ENCODE results near the gene MGMT.

Gene MGMT

GRCh38 chr10:129681856-129682255, 214.8 kb downstream of the MGMT start:
- H2AFZ ChIP-seq (ENCODE audit: low read length): no peak overlapping the region
- no peaks in the 10 kb centered on the region for H3K9me3 ChIP-seq (ENCODE audit: low read length)
- peaks cover 8% of the 10 kb centered on the region for H3K4me1 ChIP-seq (ENCODE audit: insufficient read depth, low read length, severe bottlenecking)
- no peaks in the 10 kb centered on the region for H3F3A ChIP-seq (ENCODE audit: insufficient read depth, low read length)
- no peaks in the 10 kb centered on the region for H3K27me3 ChIP-seq (ENCODE audit: insufficient read depth, low read length)
- no peaks in the 10 kb centered on the region for H4K20me1 ChIP-seq (ENCODE audit: insufficient read depth, low read length)
- H3K9me2 ChIP-seq (ENCODE audit: low read depth, low read length): no peaks in the 10 kb centered on the region
- no peaks in the 10 kb centered on the region for H3K79me2 ChIP-seq (ENCODE audit: insufficient read depth, low read length)
- H3K4me3 ChIP-seq (ENCODE audit: low read depth, low read length, poor library complexity, severe bottlenecking): no peak overlapping the region
- no peaks in the 10 kb centered on the region for H3K36me3 ChIP-seq (ENCODE audit: insufficient read depth, low read length)
- TF ChIP-seq CTCF (IDR thresholded peaks at IDR 0.05; ENCODE audit: low read length): no peak
- TF ChIP-seq EZH2 (IDR thresholded peaks at IDR 0.05; ENCODE audit: borderline replicate concordance, low read length): no peak
- H3K9ac ChIP-seq (ENCODE audit: low read length): no peak overlapping the region
- H3K4me2 ChIP-seq (ENCODE audit: low read length): no peak overlapping the region
- no peak overlapping the region for H3K27ac ChIP-seq (ENCODE audit: low read depth, low read length, poor library complexity, severe bottlenecking)

GRCh38 chr10:129683519-129683918, 216.5 kb downstream of the MGMT start:
- Histone ChIP-seq H3K79me2 (ENCODE audit: insufficient read depth, low read length) (no peaks in the 10 kb centered on the region), H3K9me2 (ENCODE audit: low read depth, low read length) (no peaks in the 10 kb centered on the region), H3K4me2 (ENCODE audit: low read length) (no peak overlapping the region), H3K27ac (ENCODE audit: low read depth, low read length, poor library complexity, severe bottlenecking) (no peak overlapping the region), H3K4me1 (ENCODE audit: insufficient read depth, low read length, severe bottlenecking) (peaks cover 8% of the 10 kb centered on the region), H2AFZ (ENCODE audit: low read length) (no peak overlapping the region), H3K9ac (ENCODE audit: low read length) (no peak overlapping the region), H3K9me3 (ENCODE audit: low read length) (no peaks in the 10 kb centered on the region), H3K27me3 (ENCODE audit: insufficient read depth, low read length) (no peaks in the 10 kb centered on the region), H3F3A (ENCODE audit: insufficient read depth, low read length) (no peaks in the 10 kb centered on the region), H3K36me3 (ENCODE audit: insufficient read depth, low read length) (no peaks in the 10 kb centered on the region), H4K20me1 (ENCODE audit: insufficient read depth, low read length) (no peaks in the 10 kb centered on the region), H3K4me3 (ENCODE audit: low read depth, low read length, poor library complexity, severe bottlenecking) (no peak overlapping the region)
- TF ChIP-seq CTCF (IDR thresholded peaks at IDR 0.05; ENCODE audit: low read length): no peak
- no peak for TF ChIP-seq EZH2 (IDR thresholded peaks at IDR 0.05; ENCODE audit: borderline replicate concordance, low read length)

GRCh38 chr10:129683920-129684319, 216.9 kb downstream of the MGMT start:
- Histone ChIP-seq H3K4me3 (ENCODE audit: low read depth, low read length, poor library complexity, severe bottlenecking) (no peak overlapping the region), H2AFZ (ENCODE audit: low read length) (no peak overlapping the region), H3K27me3 (ENCODE audit: insufficient read depth, low read length) (no peaks in the 10 kb centered on the region), H3K79me2 (ENCODE audit: insufficient read depth, low read length) (no peaks in the 10 kb centered on the region), H4K20me1 (ENCODE audit: insufficient read depth, low read length) (no peaks in the 10 kb centered on the region), H3K27ac (ENCODE audit: low read depth, low read length, poor library complexity, severe bottlenecking) (no peak overlapping the region), H3K9me2 (ENCODE audit: low read depth, low read length) (no peaks in the 10 kb centered on the region), H3K9ac (ENCODE audit: low read length) (no peak overlapping the region), H3F3A (ENCODE audit: insufficient read depth, low read length) (no peaks in the 10 kb centered on the region), H3K4me2 (ENCODE audit: low read length) (no peak overlapping the region), H3K36me3 (ENCODE audit: insufficient read depth, low read length) (no peaks in the 10 kb centered on the region), H3K4me1 (ENCODE audit: insufficient read depth, low read length, severe bottlenecking) (peaks cover 8% of the 10 kb centered on the region), H3K9me3 (ENCODE audit: low read length) (no peaks in the 10 kb centered on the region)
- TF ChIP-seq EZH2 (IDR thresholded peaks at IDR 0.05; ENCODE audit: borderline replicate concordance, low read length) (no peak), CTCF (IDR thresholded peaks at IDR 0.05; ENCODE audit: low read length) (no peak)

All from OCI-LY1 (cell line).